Thyroid gland (tissue), 4 donors: Measurements from ENCODE around the gene SPTB. TPM values are rescaled to one million over a fixed set of nuclear protein-coding genes. Genes with fewer than 3 reads are reported as not detected.

Experiments used
- DNase-seq, 2 donors: peaks; one replicate each; pipeline ENCODE4 v3.0.0-alpha.2; 2019
- H3K27ac ChIP-seq, 3 donors: fragments of 200-600 bp; sonication (generic); 1 replicate in 2 of 3; 2 replicates in 1 of 3; pipeline ENCODE4 v1.5.1; 2016 to 2019; ENCODE audit warnings: mild to moderate bottlenecking in 1 of 3, moderate library complexity in 1 of 3
- H3K27me3 ChIP-seq: fragments of 200-600 bp; sonication (generic); one replicate; pipeline ENCODE4 v1.5.1; 2019
- H3K36me3 ChIP-seq, 2 donors: fragments of 200-600 bp; sonication (generic); one replicate each; pipeline ENCODE4 v1.5.1; 2016 to 2019
- H3K4me1 ChIP-seq, 2 donors: fragments of 200-600 bp; sonication (generic); one replicate each; pipeline ENCODE4 v1.5.1; 2017 to 2019
- H3K4me3 ChIP-seq, 3 donors: fragments of 200-600 bp; sonication (generic); replicated peaks in 1 of 3; 1 replicate in 2 of 3; 2 replicates in 1 of 3; pipeline ENCODE4 v1.5.1; 2016; ENCODE audit warnings: mild to moderate bottlenecking in 1 of 3
- H3K9me3 ChIP-seq: fragments of 200-600 bp; sonication (generic); one replicate; pipeline ENCODE4 v1.5.1; 2017
- CTCF ChIP-seq, 6 experiments: fragments of 200-600 bp in 3 of 6; fragments of 450-650 bp in 3 of 6; sonication (generic) in 3 of 6; IDR thresholded peaks; one replicate each; pipeline ENCODE4 v1.5.1; 2016 to 2019; ENCODE audit warnings: antibody characterized with exemption in 6 of 6, mild to moderate bottlenecking in 2 of 6, inconsistent platforms in 1 of 6, moderate library complexity in 1 of 6
- POLR2A ChIP-seq, 2 donors: fragments of 450-650 bp; IDR thresholded peaks; one replicate each; pipeline ENCODE4 v1.6.1; 2017; ENCODE audit warnings: antibody characterized with exemption in 2 of 2, mild to moderate bottlenecking in 2 of 2, moderate library complexity in 1 of 2
- WGBS, 2 donors: methylation state at CpG; one replicate each; pipeline ENCODE4 v1.1.5; 2017; 5-methylcytosine and 5-hydroxymethylcytosine counted together
- intact Hi-C: fragments of 100-400 bp; cut with DNase I; formaldehyde crosslinking; loops from one replicate; pipeline ENCODE4 v1.15.1; 2023
- total RNA-seq, 4 donors: library from RNA; depleted of rRNA; stranded (reverse); fragments of >200 nt; gene quantifications; one replicate each; pipeline ENCODE4 v1.2.3, GENCODE V29; 2016

Gene SPTB
- total RNA-seq, 4 donors from 2014 or later = 0.33 to 1.9 (median 0.61) TPM

- Histone ChIP-seq H3K4me3 (no peak overlapping the region), H3K36me3 (no peaks in the 10 kb centered on the region), H3K27me3 (no peaks in the 10 kb centered on the region), H3K9me3 (no peaks in the 10 kb centered on the region), H3K4me1 (no peaks in the 10 kb centered on the region), H3K27ac (no peak overlapping the region)
- WGBS, 2 donors = 84 to 85% methylated on average over 1 of the region's 1 CpG
- TF ChIP-seq POLR2A (IDR thresholded peaks at IDR 0.05) = no peak
- TF ChIP-seq CTCF (IDR thresholded peaks at IDR 0.05) = no peak
- intact Hi-C loops = no loop called here
- no peak for DNase-seq
Measured at GRCh38 chr14:64868841-64869240, 10.9 kb downstream of the SPTB start.

- H3K4me3 ChIP-seq = no peak overlapping the region
- no peaks in the 10 kb centered on the region for H3K27me3 ChIP-seq
- no peak for DNase-seq
- H3K4me1 ChIP-seq = no peaks in the 10 kb centered on the region
- intact Hi-C loops = no loop called here
- no peaks in the 10 kb centered on the region for H3K36me3 ChIP-seq
- no peak overlapping the region for H3K27ac ChIP-seq
- TF ChIP-seq POLR2A (IDR thresholded peaks at IDR 0.05) = no peak
- no peak for TF ChIP-seq CTCF (IDR thresholded peaks at IDR 0.05)
- H3K9me3 ChIP-seq = no peaks in the 10 kb centered on the region
- 82 to 89% methylated on average over 2 of the region's 2 CpGs for WGBS, 2 donors
Measured at GRCh38 chr14:64868379-64868778, 11.3 kb downstream of the SPTB start.

DNA sequence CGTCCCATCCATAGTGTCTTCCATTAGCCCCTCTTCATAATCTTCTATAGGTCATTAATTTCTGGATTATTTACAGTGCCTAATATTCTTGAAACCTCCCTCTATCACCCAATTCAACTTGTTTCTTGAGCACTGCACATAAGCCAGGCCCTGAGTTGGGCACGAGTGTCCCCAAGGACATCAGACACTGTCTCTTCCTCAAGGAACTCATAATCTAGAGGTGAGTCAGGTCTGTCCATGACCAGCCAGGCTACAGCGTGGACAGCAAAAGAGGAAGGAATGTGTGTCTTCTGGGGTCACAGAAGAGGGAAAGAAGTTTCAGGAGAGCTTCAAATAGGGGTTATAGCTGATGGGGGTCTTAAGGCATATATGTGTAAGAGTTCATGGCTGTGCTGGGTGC lies 12.5 kb downstream of the SPTB start:
- Histone ChIP-seq H3K4me1 (no peaks in the 10 kb centered on the region), H3K27ac (no peak overlapping the region), H3K4me3 (no peak overlapping the region), H3K27me3 (no peaks in the 10 kb centered on the region), H3K9me3 (no peaks in the 10 kb centered on the region), H3K36me3 (no peaks in the 10 kb centered on the region)
- TF ChIP-seq CTCF (IDR thresholded peaks at IDR 0.05) (no peak), POLR2A (IDR thresholded peaks at IDR 0.05) (no peak)
- intact Hi-C loops = no loop called here
- WGBS, 2 donors = 91 to 96% methylated on average over 3 of the region's 3 CpGs
- DNase-seq = no peak

DNA sequence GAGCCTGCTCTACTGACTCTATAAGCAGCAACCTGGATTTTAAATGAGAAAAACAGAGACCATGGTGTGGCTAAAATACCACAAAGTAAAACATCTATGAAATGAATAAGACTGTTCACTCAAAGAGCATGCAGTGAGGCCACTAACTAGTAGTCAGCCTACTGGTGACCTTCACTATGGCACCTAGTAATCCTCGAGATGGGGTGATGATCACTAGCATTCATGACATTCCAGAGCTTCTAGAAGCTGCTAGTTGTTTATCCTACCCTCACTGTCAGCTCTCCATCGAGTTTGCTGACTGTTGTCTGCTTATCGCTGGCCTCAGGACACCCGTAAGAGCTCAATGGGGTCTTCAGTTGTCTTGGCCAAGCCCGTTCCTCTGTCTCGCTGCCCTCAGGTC lies 13.7 kb downstream of the SPTB start:
- no peak for DNase-seq
- TF ChIP-seq POLR2A (IDR thresholded peaks at IDR 0.05) = no peak
- H3K36me3 ChIP-seq = no peaks in the 10 kb centered on the region
- H3K27me3 ChIP-seq = no peaks in the 10 kb centered on the region
- intact Hi-C loops = no loop called here
- no peak overlapping the region for H3K27ac ChIP-seq
- no peak overlapping the region for H3K4me3 ChIP-seq
- WGBS, 2 donors = 74 to 75% methylated on average over 6 of the region's 6 CpGs
- H3K4me1 ChIP-seq = no peaks in the 10 kb centered on the region
- H3K9me3 ChIP-seq = no peaks in the 10 kb centered on the region

DNA sequence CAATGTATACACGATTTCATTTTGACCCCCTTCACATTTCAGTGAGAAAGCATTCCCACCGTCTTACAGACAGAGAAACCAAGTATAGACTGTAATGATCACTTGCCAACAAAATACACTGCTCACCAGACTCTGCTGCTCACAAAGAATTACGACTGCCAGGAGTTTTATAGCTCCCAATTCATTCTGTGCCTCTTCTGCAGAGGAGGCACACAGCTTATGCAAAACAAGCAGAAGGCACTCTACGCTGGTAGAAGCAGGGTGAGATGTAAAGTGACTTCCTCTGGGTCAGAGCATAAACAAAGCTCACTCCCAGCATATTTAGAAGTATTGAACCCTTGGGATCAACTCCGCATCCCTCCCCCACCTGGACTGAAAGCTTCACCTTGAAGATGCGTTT lies 14.6 kb downstream of the SPTB start:
- WGBS, 2 donors = 62% methylated on average over 6 of the region's 6 CpGs

More for the DNA sequence above, 14.6 kb downstream of the SPTB start:
- Histone ChIP-seq H3K36me3 (no peaks in the 10 kb centered on the region), H3K4me3 (no peak overlapping the region), H3K4me1 (no peaks in the 10 kb centered on the region), H3K27me3 (no peaks in the 10 kb centered on the region), H3K27ac (no peak overlapping the region), H3K9me3 (no peaks in the 10 kb centered on the region)
- no peak for DNase-seq
- intact Hi-C loops = no loop called here
- no peak for TF ChIP-seq POLR2A (IDR thresholded peaks at IDR 0.05)
- TF ChIP-seq CTCF (IDR thresholded peaks at IDR 0.05) = no peak
